Osteocyte (in vitro differentiated cells): ENCODE measurements around the gene CEACAM5. TPM values are rescaled to one million over a fixed set of nuclear protein-coding genes. Genes with fewer than 3 reads are reported as not detected.
A peak's percentile ranks its signal among the peaks of the same experiment; 100 is the strongest.

ENCODE experiments used
- DNase-seq: peaks from one replicate; pipeline ENCODE4 v3.0.0; 2021; ENCODE audit warnings: mixed read lengths; ENCODE audit not compliant: unreplicated experiment; ENCODE audit errors: extremely low spot score
- H3K27ac Mint-ChIP-seq: one replicate; pipeline ENCODE4 v1.8.0; 2021; ENCODE audit warnings: mild to moderate bottlenecking, mixed read lengths; ENCODE audit not compliant: unreplicated experiment
- H3K27me3 Mint-ChIP-seq: one replicate; pipeline ENCODE4 v1.8.0; 2021; ENCODE audit warnings: mixed read lengths; ENCODE audit not compliant: unreplicated experiment
- H3K36me3 Mint-ChIP-seq: one replicate; pipeline ENCODE4 v1.8.0; 2021; ENCODE audit warnings: mixed read lengths; ENCODE audit not compliant: unreplicated experiment
- H3K4me1 Mint-ChIP-seq: one replicate; pipeline ENCODE4 v1.8.0; 2021; ENCODE audit warnings: mixed read lengths; ENCODE audit not compliant: unreplicated experiment
- H3K4me3 Mint-ChIP-seq: one replicate; pipeline ENCODE4 v1.8.0; 2021; ENCODE audit warnings: mild to moderate bottlenecking, moderate library complexity, mixed read lengths; ENCODE audit not compliant: unreplicated experiment
- H3K9me3 Mint-ChIP-seq: one replicate; pipeline ENCODE4 v1.8.0; 2021; ENCODE audit warnings: mixed read lengths; ENCODE audit not compliant: unreplicated experiment
- CTCF ChIP-seq: fragments of 200-600 bp; sonication (generic); IDR thresholded peaks from 2 replicates; pipeline ENCODE4 v1.5.0; 2021; ENCODE audit warnings: antibody characterized with exemption, mild to moderate bottlenecking, moderate library complexity
- total RNA-seq: library from RNA; stranded (reverse); gene quantifications from 2 replicates; pipeline ENCODE4 v1.2.1, GENCODE V29; 2021

Gene CEACAM5
- total RNA-seq, 1 donor from 2014 or later = not detected

GRCh38 chr19:41690801-41691065 is 17.7 kb upstream of the CEACAM5 start:
- Mint-ChIP-seq H3K36me3 (no peaks in the 10 kb centered on the region), H3K4me3 (no peak overlapping the region), H3K4me1 (no peaks in the 10 kb centered on the region), H3K9me3 (no peaks in the 10 kb centered on the region), H3K27me3 (no peaks in the 10 kb centered on the region), H3K27ac (no peak overlapping the region)
- TF ChIP-seq CTCF = no peak
- no peak for DNase-seq

GRCh38 chr19:41691268-41691970 is 17.0 kb upstream of the CEACAM5 start:
- H3K4me3 Mint-ChIP-seq = no peak overlapping the region
- no peaks in the 10 kb centered on the region for H3K36me3 Mint-ChIP-seq
- no peaks in the 10 kb centered on the region for H3K9me3 Mint-ChIP-seq
- TF ChIP-seq CTCF = peak; percentile 42
- H3K27me3 Mint-ChIP-seq = no peaks in the 10 kb centered on the region
- H3K27ac Mint-ChIP-seq = no peak overlapping the region
- DNase-seq = no peak
- no peaks in the 10 kb centered on the region for H3K4me1 Mint-ChIP-seq

GRCh38 chr19:41694196-41694595 is 14.2 kb upstream of the CEACAM5 start:
- Mint-ChIP-seq H3K4me3 (no peak overlapping the region), H3K27ac (no peak overlapping the region), H3K27me3 (no peaks in the 10 kb centered on the region), H3K4me1 (no peaks in the 10 kb centered on the region), H3K9me3 (no peaks in the 10 kb centered on the region), H3K36me3 (no peaks in the 10 kb centered on the region)
- no peak for TF ChIP-seq CTCF
- DNase-seq = peak; percentile 57

- no peaks in the 10 kb centered on the region for H3K36me3 Mint-ChIP-seq
- H3K4me1 Mint-ChIP-seq = no peaks in the 10 kb centered on the region
- TF ChIP-seq CTCF = no peak
- DNase-seq = peak; percentile 76
- H3K4me3 Mint-ChIP-seq = no peak overlapping the region
- H3K27ac Mint-ChIP-seq = no peak overlapping the region
- no peaks in the 10 kb centered on the region for H3K9me3 Mint-ChIP-seq
- H3K27me3 Mint-ChIP-seq = no peaks in the 10 kb centered on the region
Observed at GRCh38 chr19:41694831-41695635, 13.4 kb upstream of the CEACAM5 start.

GRCh38 chr19:41695745-41696144 is 12.7 kb upstream of the CEACAM5 start:
- Mint-ChIP-seq H3K9me3 (no peaks in the 10 kb centered on the region), H3K27me3 (no peaks in the 10 kb centered on the region), H3K4me3 (no peak overlapping the region), H3K36me3 (no peaks in the 10 kb centered on the region), H3K4me1 (no peaks in the 10 kb centered on the region), H3K27ac (no peak overlapping the region)
- no peak for TF ChIP-seq CTCF
- DNase-seq = peak; percentile 63
